Activated CD8-positive, alpha-beta T cell treated with anti-CD3 and anti-CD28 coated beads, Interleukin-2, amount 10 ng/mL, durations not matched to agents 7 days and 5 days (primary cell): ENCODE measurements around the gene RPS19BP1. TPM values are rescaled to one million over a fixed set of nuclear protein-coding genes. Genes with fewer than 3 reads are reported as not detected.

Source experiments
- ATAC-seq: fragments of 150-1000 bp; cut with Tn5 transposase; one replicate; pipeline ENCODE4 v1.10.0; 2021; ENCODE audit warnings: moderate library complexity
- CTCF ChIA-PET: fragments of 350-600 bp; sonication (Branson Sonifier 250); formaldehyde crosslinking; loops from one replicate; lab custom pipeline; 2021; ENCODE audit warnings: antibody characterized with exemption; lab: Charles Lee
- POLR2A ChIA-PET: fragments of 350-600 bp; sonication (Branson Sonifier 250); formaldehyde crosslinking; loops from one replicate; lab custom pipeline; 2021; ENCODE audit warnings: antibody characterized with exemption; lab: Charles Lee
- DNase-seq: peaks from one replicate; pipeline ENCODE4 v3.0.0-alpha.2; 2020
- H3K27ac Mint-ChIP-seq: one replicate; pipeline ENCODE4 v1.8.0; 2021; ENCODE audit warnings: mild to moderate bottlenecking, mixed read lengths
- H3K27me3 Mint-ChIP-seq: one replicate; pipeline ENCODE4 v1.8.0; 2021; ENCODE audit warnings: low read depth, mixed read lengths
- H3K36me3 Mint-ChIP-seq: one replicate; pipeline ENCODE4 v1.8.0; 2021; ENCODE audit warnings: low read depth, mixed read lengths
- H3K4me1 Mint-ChIP-seq: one replicate; pipeline ENCODE4 v1.8.0; 2021; ENCODE audit warnings: low read depth, mixed read lengths
- H3K4me3 Mint-ChIP-seq: one replicate; pipeline ENCODE4 v1.8.0; 2021; ENCODE audit warnings: mild to moderate bottlenecking, mixed read lengths
- H3K9me3 Mint-ChIP-seq: one replicate; pipeline ENCODE4 v1.8.0; 2022; ENCODE audit warnings: mixed read lengths; ENCODE audit not compliant: insufficient read depth
- total RNA-seq, 2 experiments: library from RNA; stranded (reverse); gene quantifications; one replicate each; pipeline ENCODE4 v1.2.3, GENCODE V29; 2021

RPS19BP1 gene
- total RNA-seq, 2 experiments from 2014 or later = 80.1 to 80.2 TPM

DNA sequence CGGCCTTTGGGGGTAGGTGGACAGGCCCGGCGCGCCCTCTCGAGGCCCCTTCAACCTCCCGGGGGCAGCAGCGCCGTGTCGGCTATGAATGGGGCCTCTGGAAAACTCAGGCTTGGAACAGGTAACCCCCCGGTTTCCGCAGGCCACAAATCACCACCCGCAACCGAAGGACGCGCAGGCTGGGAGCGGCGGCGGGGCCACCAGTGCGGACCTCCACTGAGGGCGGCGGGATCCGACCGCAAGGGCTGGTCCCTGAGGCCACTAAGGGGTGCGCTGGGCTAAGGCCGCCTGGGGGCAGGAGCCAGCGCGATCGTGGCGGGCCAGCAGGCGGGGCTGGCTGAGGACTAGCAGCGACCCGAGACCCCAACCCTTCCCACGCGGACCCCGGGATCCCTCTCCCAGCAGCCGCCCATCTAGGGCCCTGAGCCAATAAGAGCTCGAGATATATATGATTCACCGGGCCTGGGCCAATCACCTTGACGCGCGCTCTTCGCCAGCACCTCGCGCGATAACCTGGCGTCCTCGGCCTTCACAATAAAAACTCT is 12.8 kb downstream of the RPS19BP1 start:
- Mint-ChIP-seq H3K4me3 (peak overlapping the region; percentile 90), H3K27me3 (no peaks in the 10 kb centered on the region), H3K9me3 (no peaks in the 10 kb centered on the region), H3K4me1 (peaks cover 60% of the 10 kb centered on the region), H3K36me3 (peaks cover 69% of the 10 kb centered on the region), H3K27ac (peak overlapping the region; percentile 98)
- POLR2A ChIA-PET = interaction anchor here (0.5 to 4.0 kb wide), 35 partner anchors 8 to 969 kb away, joined by 3 to 75 read pairs (median 4); partner anchors contain the start of genes CBX7, MIEF1, RPL3 and RPS19BP1
- CTCF ChIA-PET = interaction anchor here (0.6 to 1.7 kb wide), 16 partner anchors 9 to 804 kb away, joined by 3 to 33 read pairs (median 4); partner anchors contain the start of genes MIEF1, RPL3 and TAB1
- DNase-seq (peak; percentile 98), ATAC-seq (peak; percentile 89)

DNA sequence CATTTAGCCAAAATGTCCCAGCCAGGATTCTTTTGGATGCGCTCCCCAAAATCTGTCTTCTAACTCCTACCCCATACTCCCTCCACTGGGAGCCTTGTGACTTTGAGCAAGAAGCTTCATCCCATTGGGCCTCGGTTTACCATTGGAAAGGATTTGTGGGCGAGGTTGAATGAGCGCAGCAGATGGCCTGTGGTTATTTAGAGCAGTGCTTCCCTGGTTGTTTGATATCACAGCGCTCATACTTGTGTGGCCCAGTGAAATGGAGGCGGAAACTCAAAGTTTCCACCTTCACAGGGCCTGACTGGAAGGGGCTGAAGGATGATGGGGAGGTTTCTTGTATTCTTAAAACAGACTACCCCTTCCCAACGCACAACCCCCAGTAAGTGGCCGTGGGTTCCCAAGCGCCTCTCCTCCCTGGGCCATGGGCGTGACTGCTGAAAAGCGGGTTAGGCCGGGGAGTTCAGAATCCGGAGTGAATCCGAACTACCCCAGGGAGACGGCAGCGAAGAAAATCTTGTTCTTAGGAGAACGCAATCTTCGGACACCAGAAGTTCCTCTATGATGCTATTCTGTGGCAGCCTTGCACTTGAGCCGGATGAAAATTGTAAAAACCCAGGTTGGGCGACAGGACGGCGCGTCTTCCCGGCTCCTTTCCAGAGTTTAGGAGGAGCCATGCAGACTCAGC is 13.4 kb downstream of the RPS19BP1 start:
- Mint-ChIP-seq H3K4me1 (peaks cover 59% of the 10 kb centered on the region), H3K4me3 (peak overlapping the region; percentile 90), H3K9me3 (no peaks in the 10 kb centered on the region), H3K27ac (peak overlapping the region; percentile 98), H3K27me3 (no peaks in the 10 kb centered on the region), H3K36me3 (peaks cover 68% of the 10 kb centered on the region)
- ChIA-PET POLR2A (interaction anchor here (0.8 to 4.0 kb wide), 25 partner anchors 7 to 968 kb away, joined by 3 to 75 read pairs (median 6); partner anchors contain the start of genes CBX7, MIEF1, RPL3 and RPS19BP1), CTCF (interaction anchor here (0.9 to 6.0 kb wide), 13 partner anchors 10 to 804 kb away, joined by 3 to 81 read pairs (median 4); partner anchors contain the start of genes RPL3, RPS19BP1 and TAB1)
- DNase-seq (peak; percentile 44), ATAC-seq (no peak)

DNA sequence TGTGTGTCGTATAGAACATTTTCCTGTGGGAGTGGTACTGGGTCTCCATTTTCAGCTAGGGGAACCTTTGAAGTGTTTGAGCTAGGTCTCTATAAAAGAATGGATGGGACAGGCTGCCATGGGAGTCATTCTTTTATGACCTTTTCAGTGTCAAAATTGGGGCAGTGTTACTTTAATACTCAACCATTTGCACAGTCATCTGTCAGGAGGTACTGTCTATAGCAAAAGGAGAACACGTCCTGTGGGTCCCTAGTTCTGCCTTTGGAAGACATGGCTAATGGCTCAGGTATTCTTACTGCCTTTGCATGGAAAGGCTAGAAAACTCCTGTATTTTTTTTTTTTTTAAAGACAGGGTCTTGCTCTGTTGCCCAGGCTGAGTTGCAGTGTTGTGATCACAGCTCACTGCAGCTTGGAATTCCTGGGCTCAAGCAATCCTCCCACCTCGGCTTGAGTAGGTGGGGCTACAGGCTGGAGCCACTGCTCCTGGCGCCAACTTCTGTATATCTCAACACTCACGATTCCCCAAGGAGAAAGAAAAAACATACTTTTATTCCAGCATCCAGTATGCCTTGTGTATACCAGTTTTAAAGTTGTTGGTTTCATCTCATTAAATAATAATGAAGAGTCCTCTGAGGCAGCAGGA is 14.3 kb downstream of the RPS19BP1 start:
- ChIA-PET CTCF (interaction anchor here (1.3 to 6.0 kb wide), 6 partner anchors 11 to 830 kb away, joined by 3 to 81 read pairs (median 24); partner anchors contain the start of gene RPS19BP1), POLR2A (interaction anchor here (1.1 to 2.8 kb wide), 4 partner anchors 10 to 526 kb away, joined by 3 to 11 read pairs (median 6); partner anchors contain the start of genes MIEF1 and RPL3)
- Mint-ChIP-seq H3K27me3 (no peaks in the 10 kb centered on the region), H3K4me1 (peaks cover 57% of the 10 kb centered on the region), H3K9me3 (no peaks in the 10 kb centered on the region), H3K36me3 (peaks cover 70% of the 10 kb centered on the region), H3K27ac (peak overlapping the region; percentile 98), H3K4me3 (peak overlapping the region; percentile 90)
- no peak for DNase-seq
- no peak for ATAC-seq

DNA sequence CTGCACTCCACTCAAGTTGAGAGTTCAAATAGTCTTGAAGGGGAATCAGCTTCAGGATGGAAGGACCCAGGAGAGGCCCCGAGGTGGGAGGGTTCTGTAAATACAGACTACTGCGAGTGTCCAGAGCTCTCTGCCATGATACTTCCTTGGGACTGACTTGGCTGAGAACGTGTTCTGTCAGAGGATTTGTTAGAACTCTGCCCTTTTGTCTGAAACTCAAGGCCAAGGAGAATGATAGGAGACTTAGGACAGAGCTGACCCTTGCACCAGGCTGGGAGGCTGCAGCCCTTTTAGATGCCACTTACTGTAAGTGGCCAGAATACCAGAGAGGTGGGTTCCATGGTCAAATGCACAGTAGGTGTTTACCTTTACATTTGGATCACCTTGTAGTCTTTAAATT is 15.1 kb downstream of the RPS19BP1 start:
- ChIA-PET POLR2A (interaction anchor here (0.9 to 2.8 kb wide), 5 partner anchors 11 to 527 kb away, joined by 3 to 11 read pairs (median 4); partner anchors contain the start of genes MIEF1 and RPL3), CTCF (interaction anchor here (1.0 to 6.0 kb wide), 8 partner anchors 10 to 830 kb away, joined by 3 to 81 read pairs (median 4); partner anchors contain the start of genes RPS19BP1 and TAB1)
- ATAC-seq (no peak), DNase-seq (no peak)
- Mint-ChIP-seq H3K27me3 (no peaks in the 10 kb centered on the region), H3K9me3 (no peaks in the 10 kb centered on the region), H3K4me3 (no peak overlapping the region), H3K27ac (no peak overlapping the region), H3K36me3 (peaks cover 68% of the 10 kb centered on the region), H3K4me1 (peaks cover 49% of the 10 kb centered on the region)

DNA sequence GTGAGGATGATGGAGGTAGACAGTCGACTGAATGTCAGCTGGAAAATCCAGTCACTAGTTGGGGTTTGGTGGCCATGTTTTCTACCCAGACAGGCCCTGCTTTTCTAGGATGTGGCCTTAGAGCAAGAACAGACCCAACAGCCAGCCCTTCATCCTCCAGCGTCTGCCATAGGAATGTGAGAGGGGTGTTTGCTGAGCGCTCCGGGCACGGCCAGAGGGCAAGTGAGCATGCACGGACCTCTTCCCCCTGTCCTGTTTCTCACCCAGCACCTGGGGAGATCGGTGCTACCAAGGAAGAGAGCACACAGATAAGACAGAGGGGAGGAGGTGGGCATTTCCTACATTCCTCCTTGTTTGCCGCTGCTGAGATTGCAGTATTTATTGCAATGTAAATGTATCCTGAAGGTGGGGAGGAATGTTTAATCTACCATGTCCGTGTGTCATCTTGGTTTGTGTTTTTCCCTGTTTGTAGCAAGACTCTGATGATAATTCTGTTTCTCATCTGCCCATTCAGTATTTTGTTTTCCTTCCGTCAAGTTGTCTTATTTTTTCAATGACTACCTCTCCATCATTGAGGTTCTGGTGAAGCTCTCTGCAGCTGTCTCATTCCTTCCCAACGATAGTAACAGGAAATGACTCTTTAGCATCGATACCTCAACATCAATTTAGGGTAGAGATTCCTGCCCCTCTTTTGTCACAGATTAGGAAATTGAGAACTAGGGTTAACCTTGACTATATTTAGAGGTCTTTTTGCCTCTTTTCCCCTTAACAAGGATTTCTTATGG is 17.1 kb downstream of the RPS19BP1 start:
- Mint-ChIP-seq H3K9me3 (no peaks in the 10 kb centered on the region), H3K4me3 (no peak overlapping the region), H3K27ac (peak overlapping the region; percentile 41), H3K4me1 (peaks cover 39% of the 10 kb centered on the region), H3K27me3 (no peaks in the 10 kb centered on the region), H3K36me3 (peaks cover 64% of the 10 kb centered on the region)
- ChIA-PET POLR2A (interaction anchor here (0.6 to 0.9 kb wide), 4 partner anchors 13 to 258 kb away, joined by 3 to 4 read pairs (median 3); no protein-coding TSS in a partner anchor), CTCF (interaction anchor here (0.6 to 6.0 kb wide), 11 partner anchors 14 to 541 kb away, joined by 3 to 81 read pairs (median 4); partner anchors contain the start of genes MIEF1, RPS19BP1 and TAB1)
- no peak for ATAC-seq
- no peak for DNase-seq

DNA sequence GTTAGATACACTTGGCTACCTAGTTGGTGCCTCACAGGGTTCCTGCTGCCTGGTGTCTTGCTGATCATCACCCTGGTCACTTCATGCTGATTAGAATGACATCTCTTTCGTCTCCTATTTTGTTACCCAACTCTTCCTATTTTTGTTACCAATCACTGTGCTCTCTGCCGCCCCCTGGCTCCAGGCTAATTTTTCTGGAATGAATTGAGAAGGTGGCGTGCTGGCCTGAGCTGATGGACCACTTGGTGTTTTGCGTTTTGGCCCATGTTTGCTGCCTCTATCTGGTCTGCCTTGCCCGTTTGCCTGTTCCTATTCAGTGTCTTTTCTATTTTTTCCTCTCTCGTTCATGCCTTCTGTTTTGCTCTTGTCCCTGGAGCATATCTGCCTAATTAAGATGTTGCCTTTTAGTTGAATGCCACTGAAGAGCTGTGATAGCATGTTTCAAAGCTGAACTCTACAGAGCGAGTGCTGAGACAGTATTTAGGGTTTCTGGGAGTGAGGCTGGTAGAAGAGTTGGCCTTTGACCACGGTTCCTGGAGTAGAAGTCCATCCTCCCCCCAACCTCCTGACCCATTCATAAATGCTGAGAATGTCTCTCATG is 18.1 kb downstream of the RPS19BP1 start:
- POLR2A ChIA-PET = interaction anchor here (0.6 to 1.3 kb wide), 3 partner anchors 8 to 529 kb away, joined by 3 read pairs; no protein-coding TSS in a partner anchor
- no peak for ATAC-seq
- H3K36me3 Mint-ChIP-seq = peaks cover 65% of the 10 kb centered on the region

DNA sequence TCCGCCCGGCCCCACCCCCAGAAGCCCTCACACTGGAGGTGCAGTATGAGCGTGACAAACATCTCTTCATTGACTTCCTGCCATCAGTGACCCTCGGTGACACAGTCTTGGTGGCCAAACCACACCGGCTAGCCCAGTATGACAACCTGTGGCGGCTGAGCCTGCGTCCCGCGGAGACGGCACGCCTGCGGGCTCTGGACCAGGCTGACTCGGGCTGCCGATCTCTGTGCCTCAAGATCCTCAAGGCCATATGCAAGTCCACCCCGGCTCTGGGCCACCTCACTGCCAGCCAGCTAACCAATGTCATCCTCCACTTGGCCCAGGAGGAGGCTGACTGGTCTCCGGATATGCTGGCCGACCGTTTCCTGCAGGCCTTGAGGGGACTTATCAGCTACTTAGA is 18.8 kb downstream of the RPS19BP1 start:
- no peak for ATAC-seq
- H3K27ac Mint-ChIP-seq = no peak overlapping the region
- ChIA-PET POLR2A (interaction anchor here (1.3 kb wide), 1 partner anchor 9 kb away, joined by 3 read pairs; no protein-coding TSS in a partner anchor), CTCF (interaction anchor here (1.0 to 6.0 kb wide), 8 partner anchors 11 to 195 kb away, joined by 4 to 81 read pairs (median 19); partner anchors contain the start of genes MIEF1 and RPS19BP1)
- H3K4me3 Mint-ChIP-seq = no peak overlapping the region
- DNase-seq = no peak
- no peaks in the 10 kb centered on the region for H3K9me3 Mint-ChIP-seq
- peaks cover 37% of the 10 kb centered on the region for H3K4me1 Mint-ChIP-seq
- H3K36me3 Mint-ChIP-seq = peaks cover 70% of the 10 kb centered on the region
- H3K27me3 Mint-ChIP-seq = no peaks in the 10 kb centered on the region

More for the DNA sequence above, 18.1 kb downstream of the RPS19BP1 start:
- DNase-seq = peak; percentile 68
- peaks cover 40% of the 10 kb centered on the region for H3K4me1 Mint-ChIP-seq
- H3K27ac Mint-ChIP-seq = peak overlapping the region; percentile 28
- H3K9me3 Mint-ChIP-seq = no peaks in the 10 kb centered on the region
- CTCF ChIA-PET = interaction anchor here (0.6 to 6.0 kb wide), 13 partner anchors 9 to 519 kb away, joined by 3 to 81 read pairs (median 5); partner anchors contain the start of genes MIEF1, RPS19BP1 and TAB1
- no peaks in the 10 kb centered on the region for H3K27me3 Mint-ChIP-seq
- H3K4me3 Mint-ChIP-seq = no peak overlapping the region

DNA sequence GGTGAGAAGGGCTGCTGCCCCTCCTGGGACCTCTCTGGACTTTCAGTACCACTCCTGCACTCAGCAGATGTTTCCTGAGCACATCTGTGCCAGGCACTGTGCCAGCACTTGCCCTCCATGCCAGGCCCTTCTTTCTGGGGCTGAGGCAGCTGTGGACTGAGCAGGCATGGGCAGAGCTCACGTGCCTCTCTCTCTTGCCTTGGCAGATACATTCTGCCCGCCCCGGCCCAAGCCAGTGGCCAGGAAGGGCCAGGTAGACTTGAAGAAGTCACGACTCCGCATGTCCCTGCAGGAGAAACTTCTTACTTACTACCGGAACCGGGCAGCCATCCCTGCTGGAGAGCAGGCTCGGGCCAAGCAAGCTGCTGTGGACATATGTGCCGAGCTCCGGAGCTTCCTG is 20.5 kb downstream of the RPS19BP1 start:
- Mint-ChIP-seq H3K27me3 (no peaks in the 10 kb centered on the region), H3K27ac (no peak overlapping the region), H3K4me3 (no peak overlapping the region), H3K9me3 (no peaks in the 10 kb centered on the region), H3K36me3 (peaks cover 72% of the 10 kb centered on the region), H3K4me1 (peaks cover 32% of the 10 kb centered on the region)
- CTCF ChIA-PET = interaction anchor here (0.9 to 3.3 kb wide), 4 partner anchors 10 to 169 kb away, joined by 3 to 11 read pairs (median 7); partner anchors contain the start of gene MIEF1
- ATAC-seq = no peak
- POLR2A ChIA-PET = interaction anchor here (1.0 to 1.6 kb wide), 2 partner anchors 8 to 11 kb away, joined by 4 to 6 read pairs; no protein-coding TSS in a partner anchor
- no peak for DNase-seq

DNA sequence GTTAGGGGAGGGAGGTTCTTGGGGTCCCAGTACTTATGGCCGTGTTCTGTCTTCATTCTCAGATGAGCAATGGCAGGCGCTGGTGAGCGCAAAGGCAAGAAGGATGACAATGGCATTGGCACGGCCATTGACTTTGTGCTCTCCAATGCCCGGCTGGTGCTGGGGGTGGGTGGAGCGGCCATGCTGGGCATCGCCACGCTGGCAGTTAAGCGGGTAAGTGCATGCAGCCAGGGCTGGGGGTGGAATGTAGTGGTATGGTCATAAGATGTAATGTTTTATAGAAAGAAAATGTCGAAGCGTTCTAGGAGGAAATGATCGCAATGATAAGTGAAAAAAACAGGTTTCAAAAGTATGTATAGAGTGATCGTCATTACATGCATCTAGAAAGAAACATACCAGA is 21.3 kb downstream of the RPS19BP1 start:
- Mint-ChIP-seq H3K4me1 (peaks cover 38% of the 10 kb centered on the region), H3K9me3 (no peaks in the 10 kb centered on the region), H3K27me3 (no peaks in the 10 kb centered on the region), H3K4me3 (no peak overlapping the region), H3K27ac (no peak overlapping the region), H3K36me3 (peaks cover 75% of the 10 kb centered on the region)
- no peak for ATAC-seq
- CTCF ChIA-PET = interaction anchor here (0.9 to 3.1 kb wide), 3 partner anchors 9 to 18 kb away, joined by 3 to 11 read pairs (median 10); partner anchors contain the start of gene MIEF1
- DNase-seq = no peak
- POLR2A ChIA-PET = interaction anchor here (1.6 kb wide), 1 partner anchor 9 kb away, joined by 6 read pairs; no protein-coding TSS in a partner anchor
